ENCODE results near the gene KCTD20.

GRCh38 chr6:36508532-36508931 lies 65.7 kb downstream of the KCTD20 start:
- TF ChIP-seq EZH2 (IDR thresholded peaks at IDR 0.05; ENCODE audit: borderline replicate concordance, insufficient read depth, low read length, poor library complexity, severe bottlenecking), result no peak
- TF ChIP-seq, protein P1, sequence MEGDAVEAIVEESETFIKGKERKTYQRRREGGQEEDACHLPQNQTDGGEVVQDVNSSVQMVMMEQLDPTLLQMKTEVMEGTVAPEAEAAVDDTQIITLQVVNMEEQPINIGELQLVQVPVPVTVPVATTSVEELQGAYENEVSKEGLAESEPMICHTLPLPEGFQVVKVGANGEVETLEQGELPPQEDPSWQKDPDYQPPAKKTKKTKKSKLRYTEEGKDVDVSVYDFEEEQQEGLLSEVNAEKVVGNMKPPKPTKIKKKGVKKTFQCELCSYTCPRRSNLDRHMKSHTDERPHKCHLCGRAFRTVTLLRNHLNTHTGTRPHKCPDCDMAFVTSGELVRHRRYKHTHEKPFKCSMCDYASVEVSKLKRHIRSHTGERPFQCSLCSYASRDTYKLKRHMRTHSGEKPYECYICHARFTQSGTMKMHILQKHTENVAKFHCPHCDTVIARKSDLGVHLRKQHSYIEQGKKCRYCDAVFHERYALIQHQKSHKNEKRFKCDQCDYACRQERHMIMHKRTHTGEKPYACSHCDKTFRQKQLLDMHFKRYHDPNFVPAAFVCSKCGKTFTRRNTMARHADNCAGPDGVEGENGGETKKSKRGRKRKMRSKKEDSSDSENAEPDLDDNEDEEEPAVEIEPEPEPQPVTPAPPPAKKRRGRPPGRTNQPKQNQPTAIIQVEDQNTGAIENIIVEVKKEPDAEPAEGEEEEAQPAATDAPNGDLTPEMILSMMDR (IDR thresholded peaks at IDR 0.05; ENCODE audit: poor library complexity, severe bottlenecking), result no peak
- TF ChIP-seq, protein P2, sequence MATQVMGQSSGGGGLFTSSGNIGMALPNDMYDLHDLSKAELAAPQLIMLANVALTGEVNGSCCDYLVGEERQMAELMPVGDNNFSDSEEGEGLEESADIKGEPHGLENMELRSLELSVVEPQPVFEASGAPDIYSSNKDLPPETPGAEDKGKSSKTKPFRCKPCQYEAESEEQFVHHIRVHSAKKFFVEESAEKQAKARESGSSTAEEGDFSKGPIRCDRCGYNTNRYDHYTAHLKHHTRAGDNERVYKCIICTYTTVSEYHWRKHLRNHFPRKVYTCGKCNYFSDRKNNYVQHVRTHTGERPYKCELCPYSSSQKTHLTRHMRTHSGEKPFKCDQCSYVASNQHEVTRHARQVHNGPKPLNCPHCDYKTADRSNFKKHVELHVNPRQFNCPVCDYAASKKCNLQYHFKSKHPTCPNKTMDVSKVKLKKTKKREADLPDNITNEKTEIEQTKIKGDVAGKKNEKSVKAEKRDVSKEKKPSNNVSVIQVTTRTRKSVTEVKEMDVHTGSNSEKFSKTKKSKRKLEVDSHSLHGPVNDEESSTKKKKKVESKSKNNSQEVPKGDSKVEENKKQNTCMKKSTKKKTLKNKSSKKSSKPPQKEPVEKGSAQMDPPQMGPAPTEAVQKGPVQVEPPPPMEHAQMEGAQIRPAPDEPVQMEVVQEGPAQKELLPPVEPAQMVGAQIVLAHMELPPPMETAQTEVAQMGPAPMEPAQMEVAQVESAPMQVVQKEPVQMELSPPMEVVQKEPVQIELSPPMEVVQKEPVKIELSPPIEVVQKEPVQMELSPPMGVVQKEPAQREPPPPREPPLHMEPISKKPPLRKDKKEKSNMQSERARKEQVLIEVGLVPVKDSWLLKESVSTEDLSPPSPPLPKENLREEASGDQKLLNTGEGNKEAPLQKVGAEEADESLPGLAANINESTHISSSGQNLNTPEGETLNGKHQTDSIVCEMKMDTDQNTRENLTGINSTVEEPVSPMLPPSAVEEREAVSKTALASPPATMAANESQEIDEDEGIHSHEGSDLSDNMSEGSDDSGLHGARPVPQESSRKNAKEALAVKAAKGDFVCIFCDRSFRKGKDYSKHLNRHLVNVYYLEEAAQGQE (IDR thresholded peaks at IDR 0.05; ENCODE audit: borderline replicate concordance), result no peak
- TF ChIP-seq RAD21 (conservative IDR thresholded peaks at IDR 0.05), result no peak
- no peak for TF ChIP-seq MXI1 (conservative IDR thresholded peaks at IDR 0.05; ENCODE audit: poor library complexity, severe bottlenecking)
- TF ChIP-seq EP300 (conservative IDR thresholded peaks at IDR 0.05; ENCODE audit: poor library complexity, severe bottlenecking), result no peak
